ENCODE results near the gene CACHD1.

CACHD1 gene

GRCh38 chr1:64542118-64542517 is 72.2 kb downstream of the CACHD1 start:
- FAIRE-seq: no peak

GRCh38 chr1:64543831-64544230 is 73.9 kb downstream of the CACHD1 start:
- no peak for DNase-seq (ENCODE audit: insufficient read length, low spot score)
- no peak for FAIRE-seq

More at GRCh38 chr1:64542118-64542517, 72.2 kb downstream of the CACHD1 start:
- no peak for DNase-seq (ENCODE audit: insufficient read length, low spot score)

GRCh38 chr1:64545118-64545843 is 75.4 kb downstream of the CACHD1 start:
- DNase-seq (ENCODE audit: insufficient read length, low spot score) (no peak), FAIRE-seq (no peak)

GRCh38 chr1:64546013-64546412 is 76.1 kb downstream of the CACHD1 start:
- FAIRE-seq: no peak
- no peak for DNase-seq (ENCODE audit: insufficient read length, low spot score)

GRCh38 chr1:64549464-64550239 is 79.7 kb downstream of the CACHD1 start:
- FAIRE-seq: no peak

GRCh38 chr1:64550510-64550909 is 80.6 kb downstream of the CACHD1 start:
- DNase-seq (ENCODE audit: insufficient read length, low spot score): no peak
- no peak for FAIRE-seq

More at GRCh38 chr1:64549464-64550239, 79.7 kb downstream of the CACHD1 start:
- no peak for DNase-seq (ENCODE audit: insufficient read length, low spot score)

GRCh38 chr1:64550946-64551605 is 81.1 kb downstream of the CACHD1 start:
- DNase-seq (ENCODE audit: insufficient read length, low spot score) (no peak), FAIRE-seq (no peak)

- no peak for DNase-seq (ENCODE audit: insufficient read length, low spot score)
- no peak for FAIRE-seq
These were observed 83.4 kb downstream of the CACHD1 start for GRCh38 chr1:64553285-64553684.

GRCh38 chr1:64555947-64556346 is 86.0 kb downstream of the CACHD1 start:
- FAIRE-seq: no peak
- no peak for DNase-seq (ENCODE audit: insufficient read length, low spot score)

GRCh38 chr1:64561993-64562392 is 92.1 kb downstream of the CACHD1 start:
- DNase-seq (ENCODE audit: insufficient read length, low spot score) (no peak), FAIRE-seq (no peak)

GRCh38 chr1:64563958-64564565 is 94.1 kb downstream of the CACHD1 start:
- no peak for FAIRE-seq
- no peak for DNase-seq (ENCODE audit: insufficient read length, low spot score)

GRCh38 chr1:64564891-64565290 is 95.0 kb downstream of the CACHD1 start:
- FAIRE-seq (no peak), DNase-seq (ENCODE audit: insufficient read length, low spot score) (no peak)

- DNase-seq (ENCODE audit: insufficient read length, low spot score) (no peak), FAIRE-seq (no peak)
These were observed 97.7 kb downstream of the CACHD1 start for GRCh38 chr1:64567426-64568170.

GRCh38 chr1:64568171-64568450 is 98.2 kb downstream of the CACHD1 start:
- no peak for FAIRE-seq

GRCh38 chr1:64569411-64569810 is 99.5 kb downstream of the CACHD1 start:
- DNase-seq (ENCODE audit: insufficient read length, low spot score) (no peak), FAIRE-seq (no peak)

More at GRCh38 chr1:64568171-64568450, 98.2 kb downstream of the CACHD1 start:
- no peak for DNase-seq (ENCODE audit: insufficient read length, low spot score)

- no peak for DNase-seq (ENCODE audit: insufficient read length, low spot score)
- FAIRE-seq: no peak
These were observed 100.4 kb downstream of the CACHD1 start for GRCh38 chr1:64570267-64570855.

GRCh38 chr1:64572222-64572900 is 102.4 kb downstream of the CACHD1 start:
- FAIRE-seq (no peak), DNase-seq (ENCODE audit: insufficient read length, low spot score) (peak; percentile 9)

GRCh38 chr1:64574301-64574700 is 104.4 kb downstream of the CACHD1 start:
- FAIRE-seq (no peak), DNase-seq (ENCODE audit: insufficient read length, low spot score) (no peak)

- DNase-seq (ENCODE audit: insufficient read length, low spot score) (no peak), FAIRE-seq (no peak)
These were observed 106.2 kb downstream of the CACHD1 start for GRCh38 chr1:64575881-64576676.
